Osteoblast (primary cell): ENCODE measurements around the gene DENND1A. TPM values are rescaled to one million over a fixed set of nuclear protein-coding genes. Genes with fewer than 3 reads are reported as not detected.

Experiments
- DNase-seq: peaks from one replicate; pipeline ENCODE4 v3.0.0; 2011; ENCODE audit warnings: low spot score, mixed read lengths; ENCODE audit not compliant: insufficient read length; ENCODE audit errors: missing footprints
- H2AFZ ChIP-seq: 2 replicates; pipeline ENCODE4 v1.6.0; 2011; ENCODE audit warnings: mild to moderate bottlenecking, low read length
- H3K27ac ChIP-seq: 2 replicates; pipeline ENCODE4 v1.5.1; 2011; ENCODE audit warnings: mild to moderate bottlenecking, low read depth, low read length, moderate library complexity
- H3K27me3 ChIP-seq: 2 replicates; pipeline ENCODE4 v1.6.0; 2012; ENCODE audit warnings: mild to moderate bottlenecking, control low read depth, inconsistent platforms, low read length, moderate library complexity; ENCODE audit not compliant: insufficient read depth
- H3K36me3 ChIP-seq: 2 replicates; pipeline ENCODE4 v1.5.1; 2011; ENCODE audit warnings: mild to moderate bottlenecking, low read length, control low read depth, moderate library complexity; ENCODE audit not compliant: insufficient read depth
- H3K4me1 ChIP-seq: 2 replicates; pipeline ENCODE4 v1.5.1; 2011; ENCODE audit warnings: mild to moderate bottlenecking, low read length, control low read depth, moderate library complexity; ENCODE audit not compliant: insufficient read depth
- H3K4me2 ChIP-seq: 2 replicates; pipeline ENCODE4 v1.6.0; 2011; ENCODE audit warnings: mild to moderate bottlenecking, low read length; ENCODE audit not compliant: insufficient read depth
- H3K4me3 ChIP-seq: fragments of 200-600 bp; sonication (generic); 3 replicates; pipeline ENCODE4 v1.5.1; 2012; ENCODE audit warnings: mild to moderate bottlenecking, low read length, inconsistent platforms; ENCODE audit not compliant: insufficient read depth
- H3K79me2 ChIP-seq: 2 replicates; pipeline ENCODE4 v1.6.0; 2012; ENCODE audit warnings: mild to moderate bottlenecking, low read length, control low read depth, inconsistent platforms; ENCODE audit not compliant: insufficient read depth
- H3K9me3 ChIP-seq: 2 replicates; pipeline ENCODE4 v1.5.1; 2011; ENCODE audit warnings: low read depth, low read length, control low read depth
- H4K20me1 ChIP-seq: 2 replicates; pipeline ENCODE4 v1.6.0; 2012; ENCODE audit warnings: mild to moderate bottlenecking, low read length, control low read depth; ENCODE audit not compliant: insufficient read depth
- CTCF ChIP-seq: IDR thresholded peaks from 2 replicates; pipeline ENCODE4 v1.5.1; 2011; ENCODE audit warnings: mild to moderate bottlenecking, low read depth, low read length, moderate library complexity; ENCODE audit errors: extremely low read depth
- total RNA-seq: library from RNA; depleted of rRNA; stranded (reverse); fragments of >200 nt; gene quantifications from 2 replicates; pipeline ENCODE4 v1.2.3, GENCODE V29; 2012

Gene DENND1A
- total RNA-seq, 1 donor = 14.1 TPM

GRCh38 chr9:123419721-123420591 lies 510.0 kb downstream of the DENND1A start:
- Histone ChIP-seq H2AFZ (no peak overlapping the region), H3K27me3 (no peaks in the 10 kb centered on the region), H3K4me2 (no peak overlapping the region), H3K4me3 (no peak overlapping the region), H3K9me3 (no peaks in the 10 kb centered on the region), H3K4me1 (no peaks in the 10 kb centered on the region), H3K27ac (no peak overlapping the region), H3K79me2 (no peaks in the 10 kb centered on the region), H3K36me3 (no peaks in the 10 kb centered on the region), H4K20me1 (no peaks in the 10 kb centered on the region)
- TF ChIP-seq CTCF = no peak
- DNase-seq = no peak

GRCh38 chr9:123419091-123419490 lies 510.8 kb downstream of the DENND1A start:
- Histone ChIP-seq H3K36me3 (no peaks in the 10 kb centered on the region), H3K4me2 (no peak overlapping the region), H3K27me3 (no peaks in the 10 kb centered on the region), H3K27ac (no peak overlapping the region), H3K4me3 (no peak overlapping the region), H2AFZ (no peak overlapping the region), H4K20me1 (no peaks in the 10 kb centered on the region), H3K79me2 (no peaks in the 10 kb centered on the region), H3K4me1 (no peaks in the 10 kb centered on the region), H3K9me3 (no peaks in the 10 kb centered on the region)
- TF ChIP-seq CTCF = no peak
- no peak for DNase-seq

GRCh38 chr9:123418506-123418905 lies 511.4 kb downstream of the DENND1A start:
- TF ChIP-seq CTCF = no peak
- Histone ChIP-seq H3K27ac (no peak overlapping the region), H3K4me2 (no peak overlapping the region), H4K20me1 (no peaks in the 10 kb centered on the region), H3K27me3 (no peaks in the 10 kb centered on the region), H3K79me2 (no peaks in the 10 kb centered on the region), H3K4me1 (no peaks in the 10 kb centered on the region), H2AFZ (no peak overlapping the region), H3K9me3 (no peaks in the 10 kb centered on the region), H3K4me3 (no peak overlapping the region), H3K36me3 (no peaks in the 10 kb centered on the region)
- DNase-seq = no peak

GRCh38 chr9:123418052-123418430 lies 511.9 kb downstream of the DENND1A start:
- no peak overlapping the region for H3K27ac ChIP-seq
- no peaks in the 10 kb centered on the region for H3K36me3 ChIP-seq
- no peak for TF ChIP-seq CTCF
- H3K79me2 ChIP-seq = no peaks in the 10 kb centered on the region
- H3K4me2 ChIP-seq = no peak overlapping the region
- no peaks in the 10 kb centered on the region for H3K9me3 ChIP-seq
- H2AFZ ChIP-seq = no peak overlapping the region
- no peak overlapping the region for H3K4me3 ChIP-seq
- H4K20me1 ChIP-seq = no peaks in the 10 kb centered on the region
- H3K4me1 ChIP-seq = no peaks in the 10 kb centered on the region
- H3K27me3 ChIP-seq = no peaks in the 10 kb centered on the region
- no peak for DNase-seq
